OCI-LY3 (cell line): ENCODE measurements around the gene GALNS.

Experiments used
- EZH2phosphoT487 ChIP-seq: fragments of 200-600 bp; shearing (Covaris generic); IDR thresholded peaks from 2 replicates; pipeline ENCODE4 v1.6.1; 2018; ENCODE audit warnings: antibody characterized with exemption, mixed run types, low read depth
- TF ChIP-seq, protein P1 (sequence below): fragments of 200-600, 300-600 bp; sonication (generic); IDR thresholded peaks from 2 replicates; pipeline ENCODE4 v1.5.1; 2014; ENCODE audit warnings: antibody characterized with exemption, low read length, low read depth

DNA sequence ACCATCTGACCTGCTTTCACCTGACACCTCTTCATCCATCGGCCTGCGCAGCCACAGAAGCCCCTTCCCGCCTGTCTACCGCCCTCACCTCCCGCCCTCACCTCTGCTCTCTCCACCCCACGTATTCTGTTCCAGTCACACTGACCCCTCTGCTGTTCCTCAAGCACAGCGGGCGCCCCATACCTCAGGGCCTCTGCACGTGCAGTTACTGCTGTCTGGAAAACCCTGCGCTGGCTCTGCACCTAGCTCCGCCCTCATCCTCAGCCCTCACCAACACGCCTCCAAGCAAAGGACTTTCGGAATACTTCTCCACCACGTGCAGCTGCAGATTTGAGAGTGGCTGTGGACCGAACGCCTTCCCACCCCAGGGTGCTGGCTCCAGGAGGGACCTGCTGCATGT is 34.3 kb upstream of the GALNS start:
- TF ChIP-seq, protein P1, sequence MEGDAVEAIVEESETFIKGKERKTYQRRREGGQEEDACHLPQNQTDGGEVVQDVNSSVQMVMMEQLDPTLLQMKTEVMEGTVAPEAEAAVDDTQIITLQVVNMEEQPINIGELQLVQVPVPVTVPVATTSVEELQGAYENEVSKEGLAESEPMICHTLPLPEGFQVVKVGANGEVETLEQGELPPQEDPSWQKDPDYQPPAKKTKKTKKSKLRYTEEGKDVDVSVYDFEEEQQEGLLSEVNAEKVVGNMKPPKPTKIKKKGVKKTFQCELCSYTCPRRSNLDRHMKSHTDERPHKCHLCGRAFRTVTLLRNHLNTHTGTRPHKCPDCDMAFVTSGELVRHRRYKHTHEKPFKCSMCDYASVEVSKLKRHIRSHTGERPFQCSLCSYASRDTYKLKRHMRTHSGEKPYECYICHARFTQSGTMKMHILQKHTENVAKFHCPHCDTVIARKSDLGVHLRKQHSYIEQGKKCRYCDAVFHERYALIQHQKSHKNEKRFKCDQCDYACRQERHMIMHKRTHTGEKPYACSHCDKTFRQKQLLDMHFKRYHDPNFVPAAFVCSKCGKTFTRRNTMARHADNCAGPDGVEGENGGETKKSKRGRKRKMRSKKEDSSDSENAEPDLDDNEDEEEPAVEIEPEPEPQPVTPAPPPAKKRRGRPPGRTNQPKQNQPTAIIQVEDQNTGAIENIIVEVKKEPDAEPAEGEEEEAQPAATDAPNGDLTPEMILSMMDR: no peak
- TF ChIP-seq EZH2phosphoT487: no peak
